Motor neuron (in vitro differentiated cells): ENCODE measurements around the gene MYOF. TPM values are rescaled to one million over a fixed set of nuclear protein-coding genes. Genes with fewer than 3 reads are reported as not detected.

ENCODE experiments used
- ATAC-seq, 8 experiments: fragments of 200-7000 bp; cut with Tn5 transposase; replicated peaks in 6 of 8; 2 replicates each; pipeline ENCODE4 v1.8.0; 2021; ENCODE audit warnings: mild to moderate bottlenecking in 8 of 8, moderate library complexity in 8 of 8
- H3K27ac ChIP-seq, 2 donors: fragments of 250-450 bp; sonication (Bioruptor Pico); 2 replicates each; pipeline ENCODE4 v1.9.0; 2021; ENCODE audit warnings: antibody characterized with exemption in 2 of 2, mild to moderate bottlenecking in 2 of 2, moderate library complexity in 1 of 2
- H3K4me1 ChIP-seq, 2 donors: fragments of 250-450 bp; sonication (Bioruptor Pico); replicated peaks in 1 of 2; 2 replicates each; pipeline ENCODE4 v1.6.1; 2021; ENCODE audit warnings: antibody characterized with exemption in 2 of 2, mild to moderate bottlenecking in 2 of 2, moderate library complexity in 1 of 2
- H3K4me3 ChIP-seq, 5 donors: fragments of 250-450 bp; sonication (Bioruptor Pico); 2 replicates each; pipeline ENCODE4 v1.9.0; 2021; ENCODE audit warnings: antibody characterized with exemption in 5 of 5, mild to moderate bottlenecking in 5 of 5, moderate library complexity in 4 of 5
- WGBS, 10 experiments: fragments of 450-650 bp; shearing (Covaris generic); methylation state at CpG; one replicate each; pipeline ENCODE4 v1.0.0; 2022; 5-methylcytosine and 5-hydroxymethylcytosine counted together
- in situ Hi-C, 9 experiments: fragments of 400-800 bp; cut with MboI; loops; one replicate each; pipeline ENCODE4 v1.15.0; 2021; ENCODE audit warnings: low sequenced_read_pairs in 9 of 9, low pct_unique_long_range_greater_than_20kb in 2 of 9; ENCODE audit not compliant: unreplicated experiment in 9 of 9
- total RNA-seq, 8 experiments: library from RNA; unstranded; fragments of 300-600 nt; gene quantifications; 2 replicates each; pipeline versions ENCODE4 v1.2.3 to v1.2.4, GENCODE V29; 2022

Gene MYOF
- total RNA-seq, 8 experiments from 2014 or later = 0.29 to 258 (median 13.7) TPM

GRCh38 chr10:93261089-93261488, 221.0 kb downstream of the MYOF start:
- ATAC-seq = no peak
- Histone ChIP-seq H3K4me1 (no peaks in the 10 kb centered on the region), H3K4me3 (no peak overlapping the region), H3K27ac (no peak overlapping the region)
- 63 to 89% (median 81%) methylated on average over 1 of the region's 1 CpG; no CpG with 5 or more reads in 4 of the 10 experiments for WGBS, 10 experiments
- in situ Hi-C loops = no loop called here

- WGBS, 10 experiments = 51 to 93% (median 83%) methylated on average over 1 to 5 of the region's 5 CpGs; no CpG with 5 or more reads in 1 of the 10 experiments
- in situ Hi-C loops = no loop called here
- Histone ChIP-seq H3K4me1 (no peaks in the 10 kb centered on the region), H3K4me3 (no peak overlapping the region), H3K27ac (no peak overlapping the region)
- no peak for ATAC-seq
These were observed 223.0 kb downstream of the MYOF start for GRCh38 chr10:93259126-93259525.

Other genes starting within 250 kb of the MYOF start
- 10 to 100 TPM in 3 of 8 experiments, 1 to 10 TPM in 2, under 1 TPM in 3; 0.36 to 21.1 (median 1.4) TPM for gene CEP55, start 14.3 kb upstream of the MYOF start, total RNA-seq
- gene FFAR4, start 84.3 kb upstream of the MYOF start, total RNA-seq = under 1 TPM in 4 of 8 experiments, not detected in 4; 0.09 to 0.43 (median 0.21) TPM
- gene RBP4, start 118.9 kb upstream of the MYOF start, total RNA-seq = 10 to 100 TPM in 2 of 8 experiments, 1 to 10 TPM in 1, under 1 TPM in 3, not detected in 2; 0.32 to 26.0 (median 1.2) TPM
- gene PDE6C, start 130.2 kb upstream of the MYOF start, total RNA-seq = under 1 TPM; 0.16 to 0.95 (median 0.32) TPM
- gene FRA10AC1, start 220.3 kb upstream of the MYOF start, total RNA-seq = 10 to 100 TPM in 7 of 8 experiments, 1 to 10 TPM in 1; 9.7 to 27.8 (median 19.3) TPM